Measurements from ENCODE around the gene THAP7.

DNA sequence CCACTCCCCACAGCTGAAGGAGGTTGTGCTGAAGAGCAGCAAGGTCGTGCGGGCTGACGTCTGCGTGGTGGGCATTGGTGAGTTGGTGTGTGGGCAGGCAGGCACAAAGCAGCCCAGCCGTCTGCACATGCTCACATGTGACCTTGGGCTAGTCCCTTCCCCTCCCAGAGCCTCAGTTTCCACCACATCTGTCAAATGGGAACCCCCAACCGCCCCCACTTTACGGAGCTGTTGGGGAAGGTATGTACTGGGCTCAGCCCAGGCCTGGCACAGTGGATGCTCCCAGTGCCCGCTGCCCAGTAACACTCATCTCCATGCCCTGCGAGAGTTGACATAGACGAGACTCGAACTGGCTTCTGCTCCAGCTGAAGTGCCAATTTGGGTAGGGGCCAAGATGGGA, 24.9 kb downstream of the THAP7 start:
- TF ChIP-seq, protein P1, sequence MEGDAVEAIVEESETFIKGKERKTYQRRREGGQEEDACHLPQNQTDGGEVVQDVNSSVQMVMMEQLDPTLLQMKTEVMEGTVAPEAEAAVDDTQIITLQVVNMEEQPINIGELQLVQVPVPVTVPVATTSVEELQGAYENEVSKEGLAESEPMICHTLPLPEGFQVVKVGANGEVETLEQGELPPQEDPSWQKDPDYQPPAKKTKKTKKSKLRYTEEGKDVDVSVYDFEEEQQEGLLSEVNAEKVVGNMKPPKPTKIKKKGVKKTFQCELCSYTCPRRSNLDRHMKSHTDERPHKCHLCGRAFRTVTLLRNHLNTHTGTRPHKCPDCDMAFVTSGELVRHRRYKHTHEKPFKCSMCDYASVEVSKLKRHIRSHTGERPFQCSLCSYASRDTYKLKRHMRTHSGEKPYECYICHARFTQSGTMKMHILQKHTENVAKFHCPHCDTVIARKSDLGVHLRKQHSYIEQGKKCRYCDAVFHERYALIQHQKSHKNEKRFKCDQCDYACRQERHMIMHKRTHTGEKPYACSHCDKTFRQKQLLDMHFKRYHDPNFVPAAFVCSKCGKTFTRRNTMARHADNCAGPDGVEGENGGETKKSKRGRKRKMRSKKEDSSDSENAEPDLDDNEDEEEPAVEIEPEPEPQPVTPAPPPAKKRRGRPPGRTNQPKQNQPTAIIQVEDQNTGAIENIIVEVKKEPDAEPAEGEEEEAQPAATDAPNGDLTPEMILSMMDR (IDR thresholded peaks at IDR 0.05) = no peak
- no peak for TF ChIP-seq POLR2AphosphoS5 (IDR thresholded peaks at IDR 0.05; ENCODE audit: low read depth, low read length)
- TF ChIP-seq SIN3A (IDR thresholded peaks at IDR 0.05; ENCODE audit: borderline replicate concordance, insufficient read depth, low read depth, low read length) = no peak

Data from Panc1 (cell line).